Activated CD8-positive, alpha-beta memory T cell treated with anti-CD3 and anti-CD28 coated beads, Interleukin-2, amount 50 U/mL, for 1 hour (primary cell): Measurements from ENCODE around the gene KRT72.

Experiments used
- DNase-seq: peaks from one replicate; pipeline ENCODE4 v3.0.0-alpha.2; 2020; ENCODE audit errors: extremely low read depth

The KRT72 gene

DNA sequence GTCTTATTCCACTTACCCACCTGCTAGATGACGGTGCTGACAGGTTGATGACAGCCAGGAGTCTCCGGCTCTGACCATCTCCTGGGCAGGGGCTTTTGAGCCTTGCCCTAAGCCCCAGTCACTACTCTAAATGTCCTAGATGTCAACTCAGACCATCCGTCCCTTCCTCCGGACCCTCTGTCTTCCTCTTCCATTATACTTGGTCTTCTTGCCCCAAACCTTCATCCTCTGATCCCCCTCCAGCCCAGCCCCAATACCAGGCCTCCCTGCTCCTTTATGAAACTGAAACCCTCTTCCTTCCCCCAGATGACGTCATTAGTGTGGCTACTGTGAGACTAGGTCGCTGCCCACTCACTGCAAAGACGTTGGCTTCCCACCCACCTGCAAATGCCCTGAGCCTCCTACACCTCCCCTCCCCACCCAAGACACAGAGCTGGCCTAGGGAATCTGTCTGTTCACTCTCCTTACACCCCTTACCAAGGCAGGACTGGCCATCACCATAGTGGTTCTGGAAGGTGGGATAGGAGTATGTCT lies 58.4 kb downstream of the KRT72 start:
- DNase-seq, result no peak

DNA sequence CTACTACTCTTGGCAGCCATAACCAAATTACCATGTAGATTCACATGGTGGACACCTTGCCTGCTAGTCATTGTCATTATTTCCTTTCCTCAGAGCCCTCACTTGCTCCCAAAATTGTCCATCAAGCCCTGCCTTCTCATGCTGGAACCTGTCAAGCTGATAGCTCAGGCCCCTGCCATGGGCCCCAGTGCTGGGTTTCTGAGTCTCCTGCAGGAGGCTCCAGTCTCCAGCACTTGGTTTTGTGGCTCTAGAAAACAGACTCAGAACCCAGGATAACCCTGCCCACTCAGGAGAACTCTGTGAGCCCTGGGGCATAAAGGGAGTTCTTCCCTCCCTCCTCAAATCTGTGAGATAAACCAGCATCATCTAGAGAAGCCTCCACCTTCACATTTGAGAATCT lies 59.1 kb downstream of the KRT72 start:
- DNase-seq, result no peak

DNA sequence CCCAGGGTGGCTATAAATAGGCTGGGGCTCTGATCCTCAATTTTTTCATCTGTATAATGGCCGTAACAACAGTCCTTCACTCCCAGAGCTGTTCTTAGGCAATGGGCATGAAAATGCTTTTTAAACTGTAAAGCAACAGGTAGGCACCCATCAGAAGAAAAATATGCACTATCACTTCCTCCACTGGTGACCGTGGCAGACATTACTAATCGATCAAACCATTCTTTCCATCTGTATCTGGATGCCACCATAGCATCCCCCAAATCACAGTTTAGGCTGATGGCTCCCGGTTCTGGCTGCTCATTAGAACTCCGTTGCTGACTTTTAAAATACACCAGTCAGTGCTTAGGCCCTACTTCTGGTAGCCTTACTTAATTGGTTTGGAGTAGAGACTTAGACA lies 59.6 kb downstream of the KRT72 start:
- no peak for DNase-seq

DNA sequence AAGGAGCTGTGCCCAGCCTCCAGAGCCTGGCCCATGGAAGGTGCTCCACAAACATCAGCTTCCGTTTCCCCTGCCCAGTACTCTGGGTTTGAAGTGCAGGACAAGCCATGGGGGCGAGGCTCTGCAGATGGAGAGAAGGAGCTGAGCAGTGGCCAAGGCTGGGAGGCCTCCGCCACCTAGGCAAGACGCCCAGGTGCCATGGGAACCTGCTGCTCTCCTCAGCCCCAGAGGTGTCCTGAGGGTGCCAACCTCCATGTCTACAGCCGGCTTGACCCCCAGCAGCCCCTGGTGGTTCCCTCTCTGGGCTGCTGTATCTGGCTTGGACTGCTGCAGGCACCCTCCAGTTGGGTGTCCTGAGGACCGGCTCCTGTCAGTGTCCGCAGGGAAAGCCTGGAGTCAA lies 60.7 kb downstream of the KRT72 start:
- DNase-seq, result no peak

- no peak for DNase-seq
Observed at GRCh38 chr12:52539821-52540173, 61.5 kb downstream of the KRT72 start.

- DNase-seq, result no peak
Observed at GRCh38 chr12:52539083-52539820, 62.0 kb downstream of the KRT72 start.

GRCh38 chr12:52537101-52537500 lies 64.2 kb downstream of the KRT72 start:
- DNase-seq, result no peak
